Adrenal gland (tissue), 12 donors: ENCODE results near the gene PRRG4. TPM values are rescaled to one million over a fixed set of nuclear protein-coding genes. Genes with fewer than 3 reads are reported as not detected.

Source experiments
- DNase-seq, 7 donors: peaks; one replicate each; pipeline ENCODE4 v3.0.0-alpha.2; 2019 to 2020
- H3K27ac ChIP-seq, 5 donors: fragments of 200-600 bp; sonication (generic) in 4 of 5; 1 replicate in 3 of 5; 2 replicates in 2 of 5; pipeline versions ENCODE4 v1.5.1 to v1.8.0; 2016 to 2020; ENCODE audit warnings: mild to moderate bottlenecking in 1 of 5
- H3K27me3 ChIP-seq: fragments of 200-600 bp; 2 replicates; pipeline ENCODE4 v1.8.0; 2021
- H3K36me3 ChIP-seq, 2 donors: fragments of 200-600 bp; replicated peaks in 1 of 2; 1 replicate in 1 of 2; 2 replicates in 1 of 2; pipeline versions ENCODE4 v1.5.1 to v1.8.0; 2018 to 2022
- H3K4me1 ChIP-seq, 2 donors: fragments of 200-600 bp; replicated peaks in 1 of 2; 1 replicate in 1 of 2; 2 replicates in 1 of 2; pipeline versions ENCODE4 v1.5.1 to v1.8.0; 2018 to 2021
- H3K4me3 ChIP-seq, 4 donors: fragments of 200-600 bp; sonication (generic) in 3 of 4; one replicate each; pipeline ENCODE4 v1.5.1; 2016 to 2018
- H3K9me3 ChIP-seq, 3 donors: fragments of 200-600 bp; sonication (generic) in 1 of 3; replicated peaks in 1 of 3; 1 replicate in 2 of 3; 2 replicates in 1 of 3; pipeline versions ENCODE4 v1.5.1 to v1.8.0; 2016 to 2021
- POLR2A ChIP-seq, 2 donors: fragments of 450-650 bp; IDR thresholded peaks; one replicate each; pipeline ENCODE4 v1.6.1; 2017; ENCODE audit warnings: antibody characterized with exemption in 2 of 2, mild to moderate bottlenecking in 2 of 2, moderate library complexity in 1 of 2
- WGBS, 4 donors: extraction: QIAGEN DNeasy Blood & Tissue Kit in 2 of 4; methylation state at CpG; one replicate each; pipeline versions ENCODE4 v1.1.5 to v1.1.7; 2013 to 2017; 5-methylcytosine and 5-hydroxymethylcytosine counted together
- intact Hi-C, 2 donors: fragments of 100-400 bp; cut with DNase I; formaldehyde crosslinking; loops; one replicate each; pipeline versions ENCODE4 v1.14.1 to v1.15.0; 2022 to 2023
- polyA plus RNA-seq, 3 donors: library from polyadenylated mRNA; stranded (reverse); fragments of 200-250 nt in 2 of 3; fragments of 350-450 nt in 1 of 3; fragmentation: Illumina TruSeq in 1 of 3; extraction: RNeasy Lipid Tissue Mini Kit (QIAGEN cat#74804) in 1 of 3; gene quantifications; one replicate each; pipeline ENCODE4 v1.2.3, GENCODE V29; 2013 to 2014
- total RNA-seq, 9 donors: library from RNA; depleted of rRNA in 4 of 9; stranded (reverse); fragments of >200 nt in 4 of 9; fragments of 120-200 nt in 1 of 9; fragmentation: NEBNext Ultra II Directional in 1 of 9; extraction: Animal tissue kit (Norgen Biotek cat#: 25700) in 1 of 9; gene quantifications; one replicate each; pipeline versions ENCODE4 v1.1.0 to v1.2.4, GENCODE V29; 2013 to 2023
- TF ChIP-seq, protein P1 (sequence below), 6 experiments: fragments of 450-650 bp in 4 of 6; fragments of 200-600 bp in 2 of 6; sonication (generic) in 1 of 6; IDR thresholded peaks; 1 replicate in 5 of 6; 2 replicates in 1 of 6; pipeline versions ENCODE4 v1.5.1 to v1.8.0; 2016 to 2021; ENCODE audit warnings: antibody characterized with exemption in 6 of 6, mild to moderate bottlenecking in 2 of 6, moderate library complexity in 1 of 6
- donor health status: healthy with polysubstance abuse.
- donor health status: Bipolar disorder and iron deficiency.
- donor health status: DM: yes; HTN: yes; CAD: no.
- donor health status: DM: no; HTN: no; CAD: no.
- donor health status: DM: no; HTN: no; CAD: no.
- donor health status: DM: yes; HTN: yes; CAD: no.

Gene PRRG4
- total and polyA plus RNA-seq, 12 donors, result 0.11 to 3.5 (median 1.6) TPM

DNA sequence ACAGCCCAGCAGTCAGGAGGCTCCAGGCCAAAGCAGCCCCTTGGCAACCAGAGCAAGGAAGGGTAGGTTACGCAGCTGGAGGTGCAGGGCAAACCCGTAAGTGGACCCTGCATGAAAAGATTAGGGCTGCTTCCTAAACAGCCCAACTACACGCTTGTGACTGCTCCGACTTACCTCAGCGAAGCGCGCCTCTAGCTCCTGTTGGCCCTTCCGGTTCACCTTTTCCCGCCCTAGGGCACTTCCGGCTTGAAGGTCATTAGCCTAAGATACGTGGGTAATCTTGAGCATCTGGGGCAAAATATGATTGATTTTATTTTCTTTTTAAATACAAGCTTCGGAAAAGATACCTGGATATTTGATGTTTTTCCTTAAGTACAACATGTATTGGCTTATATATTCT lies 35.3 kb upstream of the PRRG4 start, which contains the start of gene CCDC73:
CCDC73 (minus strand) TSS at position 224 of the 400 bp plus-strand sequence. CDS start 34,419 bp downstream, outside the sequence.
- H3K36me3 ChIP-seq, result no peaks in the 10 kb centered on the region
- no peaks in the 10 kb centered on the region for H3K27me3 ChIP-seq
- intact Hi-C loops, result loop anchor here in 1 of 2 donors (5.0 kb wide), 1 partner anchor 472 kb away; no protein-coding TSS in a partner anchor
- no peak within 1 kb of the TSS for H3K4me3 ChIP-seq
- WGBS, 4 donors, result 88 to 96% (median 90%) methylated on average over 11 to 12 of the region's 12 CpGs
- no peaks in the 10 kb centered on the region for H3K9me3 ChIP-seq
- TF ChIP-seq POLR2A (IDR thresholded peaks at IDR 0.05), result no peak
- TF ChIP-seq, protein P1, sequence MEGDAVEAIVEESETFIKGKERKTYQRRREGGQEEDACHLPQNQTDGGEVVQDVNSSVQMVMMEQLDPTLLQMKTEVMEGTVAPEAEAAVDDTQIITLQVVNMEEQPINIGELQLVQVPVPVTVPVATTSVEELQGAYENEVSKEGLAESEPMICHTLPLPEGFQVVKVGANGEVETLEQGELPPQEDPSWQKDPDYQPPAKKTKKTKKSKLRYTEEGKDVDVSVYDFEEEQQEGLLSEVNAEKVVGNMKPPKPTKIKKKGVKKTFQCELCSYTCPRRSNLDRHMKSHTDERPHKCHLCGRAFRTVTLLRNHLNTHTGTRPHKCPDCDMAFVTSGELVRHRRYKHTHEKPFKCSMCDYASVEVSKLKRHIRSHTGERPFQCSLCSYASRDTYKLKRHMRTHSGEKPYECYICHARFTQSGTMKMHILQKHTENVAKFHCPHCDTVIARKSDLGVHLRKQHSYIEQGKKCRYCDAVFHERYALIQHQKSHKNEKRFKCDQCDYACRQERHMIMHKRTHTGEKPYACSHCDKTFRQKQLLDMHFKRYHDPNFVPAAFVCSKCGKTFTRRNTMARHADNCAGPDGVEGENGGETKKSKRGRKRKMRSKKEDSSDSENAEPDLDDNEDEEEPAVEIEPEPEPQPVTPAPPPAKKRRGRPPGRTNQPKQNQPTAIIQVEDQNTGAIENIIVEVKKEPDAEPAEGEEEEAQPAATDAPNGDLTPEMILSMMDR (IDR thresholded peaks at IDR 0.05), result no peak
- no peak for DNase-seq
- H3K4me1 ChIP-seq, result peaks cover 0 to 7% of the 10 kb centered on the region in 2 donors
- no peak within 1 kb of the TSS for H3K27ac ChIP-seq

DNA sequence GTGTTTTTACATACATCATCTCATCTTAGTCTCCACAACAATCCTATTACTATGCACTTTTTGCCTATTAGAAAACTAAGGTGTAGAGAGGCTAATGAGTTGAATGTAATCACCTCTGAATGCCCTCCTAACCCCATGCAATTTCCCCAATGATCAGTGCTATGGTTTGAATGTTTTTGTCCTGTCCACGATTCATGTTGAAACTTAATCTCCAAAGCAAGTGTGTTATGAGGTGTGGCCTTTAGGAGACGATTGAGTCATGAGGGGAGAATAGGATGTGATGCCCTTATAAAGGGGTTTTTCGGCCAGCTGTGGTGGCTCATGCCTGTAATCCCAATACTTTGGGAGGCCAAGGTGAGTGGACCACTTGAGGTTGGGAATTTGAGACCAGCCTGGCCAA lies 33.3 kb upstream of the PRRG4 start:
- 82 to 89% (median 86%) methylated on average over 3 of the region's 3 CpGs for whole genome bisulfite sequencing, 4 donors
- DNase-seq, result no peak
- TF ChIP-seq, protein P1 (IDR thresholded peaks at IDR 0.05), result no peak
- TF ChIP-seq POLR2A (IDR thresholded peaks at IDR 0.05), result no peak
- intact Hi-C loops, result no loop called here
- Histone ChIP-seq H3K36me3 (no peaks in the 10 kb centered on the region), H3K4me1 (peaks cover 0 to 7% of the 10 kb centered on the region in 2 donors), H3K27ac (no peak overlapping the region), H3K4me3 (no peak overlapping the region), H3K9me3 (no peaks in the 10 kb centered on the region), H3K27me3 (no peaks in the 10 kb centered on the region)

DNA sequence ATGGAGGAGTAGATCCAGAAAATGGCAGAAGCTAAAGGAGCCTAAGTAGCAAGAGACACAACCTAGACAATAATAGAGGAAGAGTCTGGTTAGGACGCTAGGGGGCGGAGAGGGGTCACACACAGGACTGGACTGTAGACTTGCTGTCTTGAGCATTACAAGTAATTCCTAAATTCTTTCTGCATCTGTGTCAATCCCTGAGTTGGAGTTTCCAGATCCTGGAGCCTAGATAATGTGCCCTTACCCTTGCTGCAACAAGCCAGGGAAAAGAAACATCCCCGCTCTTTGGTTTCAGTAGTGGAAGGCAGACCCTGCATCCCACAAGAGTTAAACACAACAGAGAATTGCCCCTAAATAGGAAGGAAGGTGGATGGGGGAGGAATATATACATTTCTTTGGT lies 20.4 kb upstream of the PRRG4 start:
- peak; percentile 65 to 88 (median 79) for DNase-seq
- intact Hi-C loops, result no loop called here
- Histone ChIP-seq H3K27me3 (no peaks in the 10 kb centered on the region), H3K27ac (no peak overlapping the region), H3K4me3 (no peak overlapping the region), H3K36me3 (no peaks in the 10 kb centered on the region), H3K9me3 (no peaks in the 10 kb centered on the region), H3K4me1 (no peaks in the 10 kb centered on the region)
- TF ChIP-seq, protein P1 (IDR thresholded peaks at IDR 0.05), result peak; percentile 43 to 68 (median 62)
- TF ChIP-seq POLR2A (IDR thresholded peaks at IDR 0.05), result no peak
- WGBS, 4 donors, result 16 to 29% (median 27%) methylated on average over 3 of the region's 3 CpGs

DNA sequence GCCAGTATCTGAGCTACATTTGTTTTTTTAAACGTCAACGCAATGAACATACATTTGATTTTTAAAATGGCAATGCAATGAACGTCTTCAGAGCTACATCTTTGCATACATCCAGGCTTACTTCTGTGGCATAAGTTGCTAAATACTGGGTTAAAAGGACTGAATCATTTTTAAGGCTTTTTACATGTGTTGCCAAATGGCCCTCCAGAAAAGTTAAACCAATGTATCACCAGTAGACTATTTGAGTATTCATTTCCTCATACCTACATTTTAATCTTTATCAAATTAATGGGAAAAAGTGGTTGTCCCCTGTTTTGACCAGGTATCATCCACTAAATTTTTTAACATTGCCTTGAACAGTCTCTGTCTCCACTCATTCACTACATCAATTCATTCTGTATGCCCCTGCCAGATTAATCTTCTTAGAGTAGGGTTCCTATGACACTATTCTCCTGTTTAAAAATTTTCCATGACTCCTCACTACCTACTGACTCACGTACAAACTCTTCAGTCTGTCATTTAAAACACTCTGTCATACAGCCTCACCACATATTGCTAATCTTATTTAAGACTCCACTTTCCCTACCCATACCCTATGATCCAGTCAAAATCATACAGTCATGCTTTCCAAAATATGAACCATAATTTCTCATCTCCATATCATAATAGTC lies 12.4 kb upstream of the PRRG4 start:
- H3K27ac ChIP-seq, result no peak overlapping the region
- H3K36me3 ChIP-seq, result no peaks in the 10 kb centered on the region
- H3K4me3 ChIP-seq, result no peak overlapping the region
- 71 to 88% (median 82%) methylated on average over 4 of the region's 4 CpGs for WGBS, 4 donors
- intact Hi-C loops, result no loop called here
- DNase-seq, result no peak
- TF ChIP-seq, protein P1 (IDR thresholded peaks at IDR 0.05), result no peak
- TF ChIP-seq POLR2A (IDR thresholded peaks at IDR 0.05), result no peak
- H3K4me1 ChIP-seq, result no peaks in the 10 kb centered on the region
- no peaks in the 10 kb centered on the region for H3K27me3 ChIP-seq
- no peaks in the 10 kb centered on the region for H3K9me3 ChIP-seq
